ENCODE results near the gene KDM7A. TPM values are rescaled to one million over a fixed set of nuclear protein-coding genes. Genes with fewer than 3 reads are reported as not detected.

Gene KDM7A
- total and polyA plus RNA-seq, 9 of the 15 experiments (the other 6 are each of a cell fraction or from before 2014, with no cell fraction given): 0.90 to 8.4 (median 7.0) TPM

- TF ChIP-seq STAG1 (CRISPR knock-in tag; IDR thresholded peaks at IDR 0.05; ENCODE audit: borderline replicate concordance) (no peak), BRCA1 (IDR thresholded peaks at IDR 0.05) (no peak), BRCA1 (CRISPR knock-in tag; IDR thresholded peaks at IDR 0.05) (0 out of 2 replicates have a peak, but pooled peaks have one; percentile 60), NR2C2 (CRISPR knock-in tag; IDR thresholded peaks at IDR 0.05) (no peak), NR2C2 (tag; IDR thresholded peaks at IDR 0.05) (no peak), CTCF (IDR thresholded peaks at IDR 0.05 in 2 of 3, conservative IDR thresholded peaks at IDR 0.05 in 1 of 3; ENCODE audit: insufficient read depth in 2 of 3, low read depth in 1 of 3, low read length in 3 of 3) (peak; percentile 79 to 97 (median 92)), YBX1 (IDR thresholded peaks at IDR 0.05) (no peak), THRAP3 (IDR thresholded peaks at IDR 0.05; ENCODE audit: borderline replicate concordance) (no peak), U2AF2 (optimal IDR thresholded peaks at IDR 0.05; ENCODE audit: low read depth, low read length) (no peak), ZBTB43 (CRISPR knock-in tag; IDR thresholded peaks at IDR 0.05) (peak; percentile 17; the same call in 1 of the 2 replicates), ZNF551 (CRISPR knock-in tag; IDR thresholded peaks at IDR 0.05) (no peak), SIN3A (IDR thresholded peaks at IDR 0.05; ENCODE audit: borderline replicate concordance in 2 of 2, control insufficient read depth in 1 of 2, low read depth in 2 of 2, low read length in 2 of 2) (no peak), GMEB1 (CRISPR knock-in tag; IDR thresholded peaks at IDR 0.05) (no peak), ZNF23 (CRISPR knock-in tag; IDR thresholded peaks at IDR 0.05) (no peak), TSC22D4 (tag; IDR thresholded peaks at IDR 0.05) (no peak), ZBED1 (IDR thresholded peaks at IDR 0.05) (no peak), ATF7 (IDR thresholded peaks at IDR 0.05) (no peak), RBM34 (IDR thresholded peaks at IDR 0.05; ENCODE audit: borderline replicate concordance, insufficient read depth, low read length) (no peak), SMAD3 (CRISPR knock-in tag; conservative IDR thresholded peaks at IDR 0.05) (no peak), NR2F6 (CRISPR knock-in tag; IDR thresholded peaks at IDR 0.05) (no peak), DIDO1 (tag; IDR thresholded peaks at IDR 0.05; ENCODE audit: low read depth) (no peak), ZC3H4 (CRISPR knock-in tag; IDR thresholded peaks at IDR 0.05; ENCODE audit: borderline replicate concordance) (no peak), ZFP30 (CRISPR knock-in tag; IDR thresholded peaks at IDR 0.05; ENCODE audit: borderline replicate concordance) (no peak), MYNN (IDR thresholded peaks at IDR 0.05) (0 out of 2 replicates have a peak, but pooled peaks have one; percentile 23), MYNN (CRISPR knock-in tag; IDR thresholded peaks at IDR 0.05) (no peak), HNRNPK (IDR thresholded peaks at IDR 0.05; ENCODE audit: low read depth, low read length, poor library complexity, severe bottlenecking) (no peak), ZNF217 (CRISPR knock-in tag; IDR thresholded peaks at IDR 0.05) (no peak), RAD21 (CRISPR knock-in tag; conservative IDR thresholded peaks at IDR 0.05 in 1 of 2, IDR thresholded peaks at IDR 0.05 in 1 of 2) (peak; percentile 17 to 58; a peak in 2 of 4 replicates)
Measured at GRCh38 chr7:140079121-140079536, 97.7 kb downstream of the KDM7A start (continued).

Measured in K562 (cell line).